ENCODE measurements around the gene SPOCK1. TPM values are rescaled to one million over a fixed set of nuclear protein-coding genes. Genes with fewer than 3 reads are reported as not detected.

Gene SPOCK1
- total RNA-seq, 1 experiment from 2014 or later: 10.9 TPM

GRCh38 chr5:137097203-137097602 lies 401.9 kb downstream of the SPOCK1 start:
- no peaks in the 10 kb centered on the region for H3K4me1 ChIP-seq (ENCODE audit: insufficient read depth, low read length)
- H4K20me1 ChIP-seq (ENCODE audit: control insufficient read depth, insufficient read depth, insufficient read length): no peaks in the 10 kb centered on the region
- H3K27me3 ChIP-seq (ENCODE audit: insufficient read depth, low read length): no peaks in the 10 kb centered on the region
- no peaks in the 10 kb centered on the region for H3K23me2 ChIP-seq (ENCODE audit: insufficient read length, low read depth, low read length, poor library complexity, severe bottlenecking)
- no peaks in the 10 kb centered on the region for H3K9me3 ChIP-seq (ENCODE audit: control insufficient read depth, low read depth, low read length)
- H3K18ac ChIP-seq (ENCODE audit: insufficient read length, low read depth, low read length): no peak overlapping the region
- no peaks in the 10 kb centered on the region for H3K79me1 ChIP-seq (ENCODE audit: insufficient read depth, low read depth, low read length, poor library complexity, severe bottlenecking)
- H2BK12ac ChIP-seq (ENCODE audit: insufficient read length, low read depth, low read length): no peak overlapping the region
- no peak overlapping the region for H3K4ac ChIP-seq (ENCODE audit: low read depth, low read length)
- WGBS (ENCODE audit: extremely low coverage, insufficient read length, low lambda C conversion rate): no CpG with 5 or more reads among the region's 3 CpGs
- no peak overlapping the region for H4K5ac ChIP-seq (ENCODE audit: insufficient read length, low read depth, low read length)
- no peak overlapping the region for H3K14ac ChIP-seq (ENCODE audit: insufficient read depth, low read length)
- no peak overlapping the region for H3K4me2 ChIP-seq (ENCODE audit: insufficient read depth, insufficient read length, low read length)
- H3K9me3 Mint-ChIP-seq: no peaks in the 10 kb centered on the region
- no peak overlapping the region for H2BK5ac ChIP-seq (ENCODE audit: insufficient read length, low read length)
- no peak overlapping the region for H3K27ac ChIP-seq (ENCODE audit: insufficient read length, low read depth, low read length)
- TF ChIP-seq, protein P1, sequence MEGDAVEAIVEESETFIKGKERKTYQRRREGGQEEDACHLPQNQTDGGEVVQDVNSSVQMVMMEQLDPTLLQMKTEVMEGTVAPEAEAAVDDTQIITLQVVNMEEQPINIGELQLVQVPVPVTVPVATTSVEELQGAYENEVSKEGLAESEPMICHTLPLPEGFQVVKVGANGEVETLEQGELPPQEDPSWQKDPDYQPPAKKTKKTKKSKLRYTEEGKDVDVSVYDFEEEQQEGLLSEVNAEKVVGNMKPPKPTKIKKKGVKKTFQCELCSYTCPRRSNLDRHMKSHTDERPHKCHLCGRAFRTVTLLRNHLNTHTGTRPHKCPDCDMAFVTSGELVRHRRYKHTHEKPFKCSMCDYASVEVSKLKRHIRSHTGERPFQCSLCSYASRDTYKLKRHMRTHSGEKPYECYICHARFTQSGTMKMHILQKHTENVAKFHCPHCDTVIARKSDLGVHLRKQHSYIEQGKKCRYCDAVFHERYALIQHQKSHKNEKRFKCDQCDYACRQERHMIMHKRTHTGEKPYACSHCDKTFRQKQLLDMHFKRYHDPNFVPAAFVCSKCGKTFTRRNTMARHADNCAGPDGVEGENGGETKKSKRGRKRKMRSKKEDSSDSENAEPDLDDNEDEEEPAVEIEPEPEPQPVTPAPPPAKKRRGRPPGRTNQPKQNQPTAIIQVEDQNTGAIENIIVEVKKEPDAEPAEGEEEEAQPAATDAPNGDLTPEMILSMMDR (conservative IDR thresholded peaks at IDR 0.05): no peak
- no peak overlapping the region for H2BK15ac ChIP-seq (ENCODE audit: low read depth, low read length)
- H3K4me1 Mint-ChIP-seq: peaks cover 10 to 13% of the 10 kb centered on the region in 2 experiments; a peak in 3 of 4 replicates
- no peak overlapping the region for H2AK5ac ChIP-seq (ENCODE audit: insufficient read length, low read length)
- no peak overlapping the region for H3T11ph ChIP-seq (ENCODE audit: low read length)
- no peak overlapping the region for H4K8ac ChIP-seq (replicated peaks; ENCODE audit: insufficient read length, low read depth, low read length)
- H3K56ac ChIP-seq (ENCODE audit: insufficient read length, low read depth, low read length): no peak overlapping the region
- H4K91ac ChIP-seq (ENCODE audit: insufficient read length, low read depth, low read length): no peak overlapping the region
- no peak overlapping the region for H2BK120ac ChIP-seq (ENCODE audit: low read depth, low read length, poor library complexity, severe bottlenecking)
- H3K79me2 ChIP-seq (ENCODE audit: insufficient read depth, low read length): no peaks in the 10 kb centered on the region
- H2BK20ac ChIP-seq (ENCODE audit: low read depth, low read length, poor library complexity, severe bottlenecking): no peak overlapping the region
- DNase-seq: no peak
- H3K4me3 Mint-ChIP-seq: no peak overlapping the region
- H3K9ac ChIP-seq (ENCODE audit: extremely low read depth, insufficient read length, low read length): no peak overlapping the region
- no peaks in the 10 kb centered on the region for H3K27me3 Mint-ChIP-seq (ENCODE audit: low read depth)
- no peak overlapping the region for H3K23ac ChIP-seq (ENCODE audit: insufficient read length, low read depth, low read length)
- H3K27ac Mint-ChIP-seq: no peak overlapping the region
- H3K36me3 Mint-ChIP-seq (ENCODE audit: insufficient read depth in 1 of 3, low read depth in 3 of 3): no peaks in the 10 kb centered on the region
- H2AFZ ChIP-seq (ENCODE audit: low read length): no peak overlapping the region

All from H9 (cell line).